NCI-H524 treated with DMSO at 0.1 percent for 48 hours (cell line): Measurements from ENCODE around the gene CHFR.
"Not testable (repeated sequence)": the region's sequence is repeated elsewhere in the genome, so short reads cannot be mapped to it uniquely, and the experiment has no call there.

ENCODE experiments used
- DNase-seq: peaks from one replicate; lab custom pipeline; 2025; lab: John Stamatoyannopoulos, UW

CHFR gene

DNA sequence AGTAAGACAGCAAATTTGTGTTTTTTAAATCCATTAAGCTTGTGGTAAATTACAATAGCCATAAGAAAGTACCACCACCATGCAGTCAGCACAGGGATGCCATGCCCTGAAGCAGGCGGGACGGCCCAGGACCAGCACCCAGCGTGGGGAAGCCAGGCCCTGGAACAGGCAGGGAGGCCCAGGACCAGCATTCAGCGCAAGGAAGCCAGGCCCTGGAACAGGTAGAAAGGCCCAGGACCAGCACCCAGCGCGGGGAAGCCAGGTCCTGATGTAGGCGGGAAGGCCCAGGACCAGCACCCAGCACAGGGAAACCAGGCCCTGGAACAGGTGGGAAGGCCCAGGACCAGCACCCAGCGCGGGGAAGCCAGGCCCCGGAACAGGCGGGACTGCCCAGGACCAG is 13.2 kb downstream of the CHFR start:
- DNase-seq: no peak

- DNase-seq: no peak
These were observed 13.7 kb downstream of the CHFR start for GRCh38 chr12:132873724-132874123.

DNA sequence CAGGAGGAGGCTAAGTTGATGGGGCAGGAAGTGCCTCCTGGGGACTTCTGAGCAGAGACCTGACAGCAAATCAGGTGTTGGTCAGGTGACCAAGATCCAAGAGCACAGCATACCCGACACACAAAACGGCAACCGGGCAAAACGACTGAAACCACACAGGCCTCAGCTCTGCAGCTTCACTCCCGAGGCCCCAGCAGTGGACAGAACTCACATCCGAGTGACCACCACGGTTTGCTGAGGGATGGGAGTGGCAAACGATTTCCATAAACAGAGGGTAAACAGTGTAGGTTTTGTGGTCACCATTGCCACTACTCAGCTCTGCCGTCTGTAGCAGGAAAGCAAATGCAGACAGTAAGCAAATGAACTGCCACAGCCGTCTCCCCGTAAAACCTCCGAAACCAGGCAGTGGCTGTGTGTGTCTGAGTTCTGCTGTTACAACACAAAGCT is 14.4 kb downstream of the CHFR start:
- no peak for DNase-seq

DNA sequence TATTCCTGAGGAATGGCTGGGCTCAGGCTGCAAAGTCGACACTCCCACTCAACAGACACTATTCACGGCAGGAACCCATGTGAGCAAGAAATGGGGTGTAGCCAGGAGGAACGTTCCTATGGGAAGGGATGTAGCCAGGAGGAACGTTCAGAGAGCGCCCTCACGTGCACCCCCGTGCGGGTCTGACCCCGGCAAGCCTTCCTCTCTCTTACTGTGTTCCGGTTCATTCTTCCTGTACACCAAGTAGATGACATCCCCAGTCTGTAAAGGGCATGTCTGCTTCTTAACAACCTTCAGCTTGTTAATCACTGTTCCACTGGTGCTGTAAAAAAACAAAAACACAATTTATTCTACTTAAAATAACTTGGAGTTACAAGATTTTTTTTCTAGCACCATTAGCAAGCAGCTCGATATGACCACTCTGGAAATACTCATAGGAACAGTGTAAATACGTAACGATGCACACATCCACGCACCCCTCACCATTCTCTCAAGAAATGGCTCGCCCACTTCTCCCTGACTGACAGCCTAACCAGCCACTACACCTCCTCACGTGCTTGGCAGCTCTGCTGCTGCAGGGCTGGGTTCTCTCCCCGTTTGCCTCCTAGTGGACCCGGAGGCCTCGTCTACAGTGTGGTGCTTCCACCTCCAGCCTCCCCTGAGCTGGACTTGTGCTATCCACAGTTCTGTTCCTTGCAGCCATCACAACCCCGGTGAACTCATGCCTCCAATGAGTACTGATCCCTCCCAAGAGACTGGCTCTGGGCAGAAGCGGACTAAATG is 15.1 kb downstream of the CHFR start:
- DNase-seq: no peak

DNA sequence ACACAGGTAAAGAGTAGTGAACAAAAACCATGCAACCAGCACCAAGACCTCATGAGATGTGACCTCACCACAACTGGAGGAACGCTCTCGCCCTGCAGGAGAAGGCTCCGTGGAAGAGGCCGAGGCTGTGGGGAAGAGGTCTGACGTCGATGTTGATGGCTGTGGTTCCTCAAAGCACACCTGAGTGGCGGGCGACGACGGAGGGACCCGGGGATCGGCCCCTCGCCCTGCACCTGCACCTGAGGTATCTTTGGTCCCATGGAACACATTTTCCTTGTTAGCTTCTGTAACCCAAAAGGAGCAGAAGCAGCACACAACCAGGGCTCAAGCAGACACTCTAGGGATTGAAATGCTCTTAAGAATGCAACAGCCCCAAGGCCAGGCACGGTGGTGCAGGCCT is 17.9 kb downstream of the CHFR start:
- DNase-seq: no peak

DNA sequence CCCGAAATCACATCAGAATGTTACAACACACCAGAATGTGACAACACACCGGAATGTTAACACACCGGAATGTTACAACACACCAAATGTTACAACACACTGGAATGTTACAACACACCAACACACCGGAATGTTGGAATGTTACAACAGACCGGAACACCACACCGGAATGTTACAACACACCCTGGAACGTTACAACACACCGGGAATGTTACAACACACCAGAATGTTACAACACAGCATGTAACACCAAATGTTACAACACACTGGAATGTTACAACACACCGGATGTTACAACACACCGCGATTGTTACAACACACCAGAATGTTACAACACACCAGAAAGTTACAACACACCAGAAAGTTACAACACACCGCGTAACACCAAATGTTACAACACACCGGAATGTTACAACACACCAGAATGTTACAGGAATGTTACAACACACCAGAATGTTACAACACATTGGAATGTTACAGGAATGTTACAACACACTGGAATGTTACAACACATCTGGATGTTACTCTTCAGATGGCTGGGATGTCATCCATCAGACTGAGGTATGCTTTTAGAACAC is 21.1 kb downstream of the CHFR start:
- no peak for DNase-seq

GRCh38 chr12:132861558-132861957 is 25.8 kb downstream of the CHFR start:
- DNase-seq: no peak

- DNase-seq: no peak
These were observed 28.6 kb downstream of the CHFR start for GRCh38 chr12:132858718-132859266.

GRCh38 chr12:132857019-132857418 is 30.4 kb downstream of the CHFR start:
- not testable (repeated sequence) for DNase-seq

GRCh38 chr12:132856581-132856980 is 30.8 kb downstream of the CHFR start:
- DNase-seq: no peak

DNA sequence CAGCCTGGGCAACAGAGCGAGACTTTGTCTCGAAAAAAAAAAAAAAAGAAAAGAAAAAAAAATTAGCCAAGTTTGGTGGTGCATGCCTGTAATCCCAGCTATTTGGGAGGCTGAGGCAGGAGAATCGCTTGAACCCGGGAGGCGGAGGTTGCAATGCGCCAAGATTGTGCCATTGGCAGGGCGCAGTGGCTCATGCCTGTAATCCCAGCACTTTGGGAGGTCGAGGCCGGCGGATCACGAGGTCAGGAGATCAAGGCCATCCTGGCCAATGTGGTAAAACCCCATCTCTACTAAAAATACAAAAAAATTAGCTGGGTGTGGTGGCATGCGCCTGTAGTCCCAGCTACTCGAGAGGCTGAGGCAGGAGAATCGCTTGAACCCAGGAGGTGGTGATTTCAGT is 32.2 kb downstream of the CHFR start:
- not testable (repeated sequence) for DNase-seq

DNA sequence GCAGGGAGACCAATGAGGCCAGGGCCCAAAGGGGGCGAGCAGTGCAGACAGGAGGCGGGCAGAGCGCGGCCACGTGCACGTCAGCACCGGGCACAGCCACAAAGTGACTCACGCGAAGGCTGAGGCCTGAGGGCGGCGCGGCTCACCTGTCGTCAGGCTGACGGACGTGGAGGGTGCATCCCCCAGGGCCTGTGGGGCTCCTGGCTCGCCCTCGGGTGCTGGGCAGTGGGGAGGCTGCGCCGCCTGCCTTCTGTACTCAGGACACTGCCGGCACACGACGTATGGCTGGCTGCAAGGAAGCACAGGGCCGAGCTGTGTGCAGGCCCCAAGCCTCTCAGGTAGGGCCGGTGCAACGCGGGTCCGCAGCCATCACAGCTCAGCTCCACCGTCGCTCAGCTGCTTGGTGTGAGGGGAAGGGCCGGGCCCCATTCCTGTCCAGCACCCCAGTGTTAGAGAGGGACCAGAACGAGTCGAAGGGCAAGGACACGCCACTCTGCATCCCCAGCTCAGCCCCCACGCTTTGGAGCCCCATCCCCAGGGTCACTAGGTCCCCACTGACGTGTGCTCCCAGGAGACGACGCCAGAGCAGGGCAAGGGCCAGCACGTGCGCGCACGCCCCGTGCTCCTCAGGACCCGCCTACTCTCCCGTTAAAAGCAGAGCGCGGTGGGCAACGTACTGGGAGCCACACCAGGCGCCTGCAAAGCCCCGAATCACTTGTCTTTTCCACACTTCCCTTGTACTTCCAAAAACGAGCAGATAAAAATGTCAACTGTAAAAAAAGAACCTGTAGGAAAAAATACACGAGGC is 33.9 kb downstream of the CHFR start:
- no peak for DNase-seq

DNA sequence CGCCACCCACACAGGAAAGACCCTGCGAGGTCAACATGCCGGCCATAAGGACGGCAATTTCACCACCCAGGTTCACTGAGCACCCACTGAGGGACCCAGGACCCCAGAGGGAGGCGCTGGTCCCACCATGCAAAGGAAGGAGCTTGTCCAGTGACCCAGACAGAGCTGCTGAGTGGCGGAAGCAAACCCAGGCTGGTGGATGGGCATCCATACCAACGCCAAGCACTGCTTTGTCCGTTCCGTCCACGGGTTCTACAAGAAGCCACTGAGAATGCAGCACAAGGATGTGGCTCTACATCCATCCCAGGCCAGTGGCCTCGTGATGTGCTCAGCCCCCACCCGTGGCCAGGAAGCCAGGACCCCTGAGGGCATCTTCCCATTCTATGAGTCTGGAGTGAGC is 34.9 kb downstream of the CHFR start:
- DNase-seq: no peak

GRCh38 chr12:132851465-132851864 is 35.9 kb downstream of the CHFR start:
- no peak for DNase-seq

DNA sequence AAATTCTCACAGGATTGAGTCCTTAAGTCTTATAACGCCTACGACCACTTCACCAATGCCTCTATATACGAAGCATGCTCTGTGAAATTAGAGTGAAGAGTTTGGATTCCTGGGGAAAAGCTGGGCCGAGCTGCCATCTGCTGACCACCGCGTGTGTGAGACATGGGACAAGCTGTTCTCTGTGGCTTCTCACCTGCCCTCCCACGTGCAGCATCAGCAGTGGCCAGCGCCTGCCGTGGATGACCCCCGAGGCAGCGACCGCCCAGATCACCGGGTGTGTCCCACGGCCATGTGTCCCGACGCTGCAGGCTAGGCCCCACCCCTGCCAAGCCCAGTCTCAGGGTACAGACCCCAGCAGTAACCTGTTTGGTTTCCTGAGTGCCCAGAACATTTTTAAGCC is 37.1 kb downstream of the CHFR start:
- DNase-seq: no peak

DNA sequence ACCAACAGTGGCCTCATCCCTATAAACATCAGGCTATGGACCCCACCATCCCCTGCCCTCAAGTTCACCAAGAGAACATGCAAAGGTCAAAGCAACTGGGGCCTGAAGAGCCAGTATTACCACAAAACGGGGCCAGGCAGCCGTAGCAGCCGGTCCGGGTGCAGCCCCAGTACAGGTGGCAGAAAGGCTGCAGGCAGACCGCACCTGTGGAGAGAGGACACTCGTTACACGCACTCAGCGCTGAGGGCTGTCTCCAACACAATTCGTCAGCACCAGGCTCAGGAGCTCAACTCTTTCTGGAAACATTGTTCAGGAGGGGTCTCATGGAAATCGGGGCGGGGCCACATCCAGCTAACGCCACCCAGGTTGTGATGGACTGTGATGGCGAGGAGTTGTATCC is 38.9 kb downstream of the CHFR start:
- DNase-seq: no peak

DNA sequence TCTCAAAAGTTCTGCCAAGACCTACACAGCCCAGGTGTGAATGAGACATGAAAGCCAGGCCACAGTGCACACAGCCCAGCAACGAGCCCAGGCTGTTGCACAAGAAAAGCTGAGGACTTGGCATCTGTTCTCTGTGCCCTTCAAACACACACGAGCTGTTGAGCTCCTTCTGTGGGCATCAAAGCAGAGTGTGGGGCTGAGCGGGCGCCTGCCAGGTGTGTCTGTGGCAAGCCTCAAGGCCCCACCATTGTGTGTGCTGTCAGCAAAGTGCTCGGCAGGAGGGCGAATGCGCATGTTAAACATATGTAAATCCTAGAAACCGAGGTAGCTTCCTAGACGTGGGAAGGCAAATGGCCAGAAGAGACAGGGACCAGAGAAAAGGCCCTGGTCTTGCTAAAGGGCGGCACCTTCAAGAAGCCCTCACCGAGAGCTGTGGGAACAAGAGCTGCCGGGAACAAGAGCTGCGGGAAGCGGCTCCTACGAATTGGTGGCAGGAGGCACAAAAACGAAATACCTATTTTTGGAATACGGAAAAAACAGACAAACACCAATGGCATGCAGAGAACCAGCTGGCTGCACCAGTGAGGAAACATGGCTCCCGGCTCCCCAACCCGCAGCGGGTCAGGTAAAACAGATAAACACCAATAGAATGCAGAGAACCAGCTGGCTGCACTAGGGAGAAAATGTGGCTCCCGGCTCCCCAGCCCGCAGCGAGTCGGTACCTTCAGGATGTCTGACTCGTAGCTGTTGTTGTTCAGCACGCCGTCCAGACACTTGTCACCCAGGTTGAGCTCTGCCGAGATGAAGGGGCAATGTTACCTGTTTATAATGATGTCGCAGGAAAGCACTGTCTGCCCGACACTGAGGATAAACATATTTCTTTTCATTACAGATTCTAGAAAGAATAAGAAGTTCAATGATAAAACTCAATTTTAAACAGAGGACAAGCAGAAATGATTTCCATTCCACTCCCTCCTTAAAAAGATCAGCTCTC is 39.7 kb downstream of the CHFR start:
- DNase-seq: no peak

DNA sequence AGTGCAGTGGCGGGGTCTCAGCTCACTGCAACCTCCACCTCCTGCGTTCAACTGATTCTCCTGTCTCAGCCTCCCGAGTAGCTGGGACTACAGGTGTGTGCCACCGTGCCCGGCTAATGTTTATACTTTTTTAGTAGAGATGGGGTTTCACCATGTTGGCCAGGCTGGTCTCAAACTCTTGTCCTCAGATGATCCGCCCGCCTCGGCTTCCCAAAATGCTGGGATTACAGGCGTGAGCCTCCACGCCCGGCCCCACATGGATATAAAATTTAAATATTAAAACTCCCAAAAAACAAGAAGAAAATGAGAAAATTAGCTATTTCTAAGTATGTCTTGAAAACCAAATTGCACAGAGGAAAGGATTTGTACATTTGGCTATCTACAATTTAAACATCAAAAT is 42.7 kb downstream of the CHFR start:
- DNase-seq: not testable (repeated sequence)

- no peak for DNase-seq
These were observed 44.9 kb downstream of the CHFR start for GRCh38 chr12:132842449-132843045.

DNA sequence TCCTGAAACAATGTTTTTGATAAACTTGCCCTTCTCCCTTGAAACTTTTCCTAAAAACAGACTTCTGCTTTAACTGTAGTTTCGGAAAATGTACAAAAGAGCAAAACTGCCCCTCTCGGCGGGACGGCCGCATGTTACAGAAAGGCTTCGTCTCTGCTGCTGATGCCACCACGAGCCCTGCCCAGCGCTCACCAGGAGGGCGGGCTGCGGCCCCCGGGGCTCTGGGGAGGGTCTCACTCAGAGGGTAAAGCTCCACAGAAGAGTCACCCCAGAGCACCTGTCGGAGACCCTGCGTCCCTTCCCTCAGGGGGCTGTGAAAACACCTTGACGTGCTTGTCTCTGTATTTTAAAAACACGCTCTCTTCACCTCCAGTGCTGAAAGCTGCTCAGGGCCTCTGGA is 46.3 kb downstream of the CHFR start:
- no peak for DNase-seq

DNA sequence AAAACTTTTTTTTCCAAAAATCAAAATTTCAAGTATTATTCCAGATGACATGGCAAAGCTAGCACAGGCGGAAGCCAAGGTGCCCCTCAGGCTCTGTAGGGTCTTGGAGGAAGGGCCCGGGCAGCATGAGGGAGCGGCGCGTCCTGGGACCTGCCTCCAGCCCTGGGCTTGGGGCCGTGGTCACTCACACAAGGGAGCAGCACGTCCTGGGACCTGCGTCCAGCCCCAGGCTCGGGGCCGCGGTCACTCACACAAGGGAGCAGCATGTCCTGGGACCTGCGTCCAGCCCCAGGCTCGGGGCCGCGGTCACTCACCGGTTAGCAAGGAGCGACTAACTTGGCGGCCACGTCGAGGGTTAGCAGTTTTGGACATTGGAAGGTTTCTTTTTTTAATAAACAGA is 46.9 kb downstream of the CHFR start:
- DNase-seq: no peak
